Muscle of leg (tissue), 11 donors: ENCODE measurements around the gene CCDC51. TPM values are rescaled to one million over a fixed set of nuclear protein-coding genes. Genes with fewer than 3 reads are reported as not detected.
"Not testable (repeated sequence)": the region's sequence is repeated elsewhere in the genome, so short reads cannot be mapped to it uniquely, and the experiment has no call there.

Experiments used
- DNase-seq: peaks from one replicate; pipeline ENCODE4 v3.0.0; 2013
- H3K27ac ChIP-seq: one replicate; pipeline ENCODE4 v1.5.1; 2013; ENCODE audit warnings: mild to moderate bottlenecking, low read length, control low read depth
- H3K27me3 ChIP-seq: one replicate; pipeline ENCODE4 v1.6.1; 2013; ENCODE audit warnings: low read length; ENCODE audit not compliant: control insufficient read depth, insufficient read depth
- H3K36me3 ChIP-seq: one replicate; pipeline ENCODE4 v1.6.1; 2013; ENCODE audit warnings: low read length; ENCODE audit not compliant: control insufficient read depth, insufficient read depth
- H3K4me1 ChIP-seq: one replicate; pipeline ENCODE4 v1.6.1; 2013; ENCODE audit warnings: low read length; ENCODE audit not compliant: control insufficient read depth, insufficient read depth
- H3K4me3 ChIP-seq: one replicate; pipeline ENCODE4 v1.5.1; 2013; ENCODE audit warnings: low read length, control low read depth
- H3K9me3 ChIP-seq: replicated peaks from 2 replicates; pipeline ENCODE4 v1.6.1; 2013; ENCODE audit warnings: low read depth, low read length; ENCODE audit not compliant: control insufficient read depth
- WGBS: methylation state at CpG from one replicate; pipeline ENCODE4 v1.1.5; 2013; ENCODE audit warnings: missing lambda C conversion rate; ENCODE audit not compliant: insufficient coverage; 5-methylcytosine and 5-hydroxymethylcytosine counted together
- polyA plus RNA-seq, 8 donors: library from polyadenylated mRNA; unstranded; fragments of 120-200 nt; gene quantifications; one replicate each; pipeline versions ENCODE4 v1.2.1 to v1.2.3, GENCODE V29; 2013; ENCODE audit warnings: inconsistent platforms in 1 of 8, low replicate concordance in 1 of 8; ENCODE audit not compliant: insufficient read length in 8 of 8, insufficient read depth in 1 of 8
- total RNA-seq: library from RNA; stranded (reverse); fragments of 120-200 nt; gene quantifications from one replicate; pipeline ENCODE4 v1.2.4, GENCODE V29; 2013

Gene CCDC51
- total and polyA plus RNA-seq, 9 donors: 11.2 to 17.9 (median 13.2) TPM

DNA sequence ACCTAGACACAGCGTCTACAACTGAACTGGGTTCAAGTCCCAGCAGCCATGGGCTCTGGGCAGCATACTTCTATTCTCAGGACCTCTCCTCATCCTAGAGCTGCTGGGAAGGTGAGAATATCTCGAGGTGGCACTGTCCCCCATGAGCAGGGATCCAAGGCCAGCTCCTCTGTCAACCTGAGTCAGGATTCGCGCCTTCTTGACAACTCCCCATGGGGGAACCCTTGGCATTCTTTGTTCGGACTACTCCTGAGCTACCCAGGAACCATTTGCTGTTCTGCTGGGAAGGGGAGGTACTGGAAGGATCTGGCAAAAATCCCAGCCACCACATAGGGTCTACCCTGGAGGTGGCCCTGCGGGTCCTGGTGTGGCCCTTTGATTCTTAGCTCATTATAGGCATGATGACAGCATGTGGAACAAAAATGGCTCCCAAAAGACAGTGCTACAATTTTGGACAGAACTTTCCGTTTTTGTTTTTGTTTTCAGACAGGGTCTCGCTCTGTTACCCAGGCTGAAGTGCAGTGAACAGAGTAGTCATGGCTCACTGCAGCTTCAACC is 32.3 kb downstream of the CCDC51 start:
- H3K4me3 ChIP-seq: no peak overlapping the region
- DNase-seq: peak; percentile 3
- no peak overlapping the region for H3K27ac ChIP-seq
- no peaks in the 10 kb centered on the region for H3K9me3 ChIP-seq
- WGBS: 80% methylated on average over 4 of the region's 8 CpGs
- H3K36me3 ChIP-seq: peaks cover 69% of the 10 kb centered on the region
- no peaks in the 10 kb centered on the region for H3K27me3 ChIP-seq
- H3K4me1 ChIP-seq: no peaks in the 10 kb centered on the region

DNA sequence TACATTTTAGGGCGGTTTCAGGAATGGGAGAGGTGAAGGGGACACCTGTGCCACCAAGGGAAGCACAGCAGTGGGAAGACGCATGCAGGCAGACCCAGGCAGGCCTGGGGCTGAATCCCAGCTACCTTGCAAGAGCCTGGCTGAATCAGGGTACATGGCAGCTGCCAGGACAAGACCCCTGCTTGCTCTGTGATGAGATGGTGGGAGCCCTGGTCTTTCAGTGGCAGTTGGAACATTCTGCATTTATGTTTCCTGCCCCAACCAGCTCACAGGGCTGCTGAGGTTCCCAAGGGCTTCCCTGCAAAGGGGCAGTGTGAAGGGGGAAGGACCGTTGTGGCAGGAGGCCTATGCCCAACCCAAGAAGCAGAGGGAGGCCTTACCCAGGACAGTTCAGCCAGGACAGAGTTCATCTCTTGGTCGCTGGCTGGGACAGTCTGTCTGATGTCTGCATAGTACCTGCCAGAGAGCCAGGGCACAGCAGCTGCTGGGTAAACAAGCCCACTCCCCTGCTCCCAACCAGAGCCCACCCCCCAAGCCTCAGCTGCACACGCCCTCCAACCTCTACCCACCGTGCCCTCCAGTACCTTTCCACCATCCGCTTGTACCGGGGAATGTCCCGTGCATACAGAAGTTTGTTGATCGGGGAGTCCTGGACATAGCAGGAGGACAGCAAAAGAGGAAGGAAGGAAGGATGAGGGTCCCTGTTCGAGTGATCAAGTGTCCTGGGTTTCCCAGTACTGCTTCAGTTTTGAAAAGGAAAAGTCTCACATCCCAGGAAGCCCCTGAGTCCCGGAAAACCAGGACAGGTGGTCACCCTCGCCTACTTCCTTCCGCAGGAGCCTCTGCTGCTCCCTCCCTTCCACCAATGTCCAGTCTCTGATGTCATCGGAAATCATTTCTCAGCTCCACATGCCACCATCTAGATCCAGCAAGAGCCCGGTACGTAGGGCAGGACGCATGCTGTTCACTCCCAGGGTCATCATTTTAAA is 33.2 kb downstream of the CCDC51 start:
- no peaks in the 10 kb centered on the region for H3K27me3 ChIP-seq
- WGBS: 82% methylated on average over 14 of the region's 18 CpGs
- H3K4me1 ChIP-seq: no peaks in the 10 kb centered on the region
- peak; percentile 0 for DNase-seq
- H3K4me3 ChIP-seq: no peak overlapping the region
- H3K27ac ChIP-seq: no peak overlapping the region
- H3K9me3 ChIP-seq: no peaks in the 10 kb centered on the region
- H3K36me3 ChIP-seq: peaks cover 62% of the 10 kb centered on the region

DNA sequence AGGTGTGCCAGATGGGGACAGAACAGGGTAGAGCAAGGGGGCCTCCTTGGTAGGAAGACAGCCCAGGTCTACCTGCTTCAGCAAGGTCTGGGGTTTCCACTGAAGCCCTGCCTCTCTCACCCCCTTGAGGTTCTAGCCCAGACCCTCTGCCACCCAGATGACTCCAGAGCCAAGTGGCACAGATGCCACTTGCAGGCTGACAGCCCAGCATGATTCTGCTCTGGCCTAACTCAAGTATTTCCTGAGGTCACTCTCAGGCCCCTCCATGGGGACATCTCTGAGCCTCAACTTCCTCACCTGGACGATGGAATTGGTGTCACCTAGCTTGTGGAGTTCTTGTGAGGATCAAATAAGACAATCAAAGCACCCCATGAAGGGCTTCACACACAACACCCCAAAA is 33.9 kb downstream of the CCDC51 start:
- Histone ChIP-seq H3K27ac (no peak overlapping the region), H3K4me1 (no peaks in the 10 kb centered on the region), H3K4me3 (no peak overlapping the region), H3K27me3 (no peaks in the 10 kb centered on the region), H3K36me3 (peaks cover 54% of the 10 kb centered on the region), H3K9me3 (no peaks in the 10 kb centered on the region)
- no peak for DNase-seq
- no CpG with 5 or more reads among the region's 1 CpG for WGBS

DNA sequence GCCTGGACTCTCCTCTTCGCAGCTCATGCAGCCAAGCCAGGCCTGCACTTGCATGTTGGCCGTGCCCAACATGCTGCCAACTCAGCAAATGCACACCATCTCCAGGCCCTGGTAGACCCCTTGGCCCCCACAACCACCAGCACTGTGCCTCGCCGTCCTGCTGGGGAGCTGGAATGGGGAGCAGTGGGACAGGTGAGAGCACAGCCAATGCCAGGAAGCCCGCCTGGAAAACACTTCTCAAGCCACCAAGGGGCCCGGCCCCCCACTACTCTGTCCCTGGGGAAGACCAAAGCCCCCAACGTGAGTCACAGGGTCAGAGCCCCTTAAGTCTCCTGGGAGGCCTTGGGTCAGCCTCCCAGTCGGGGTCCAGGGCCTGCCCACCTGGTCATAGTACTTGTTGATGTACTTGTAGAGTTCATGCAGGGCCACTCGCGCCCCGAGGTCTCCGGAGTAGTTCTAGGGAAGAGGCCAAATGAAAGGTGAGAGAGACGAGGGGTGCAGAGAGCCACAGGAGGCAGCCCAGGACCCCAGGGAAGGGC is 34.5 kb downstream of the CCDC51 start:
- H3K4me1 ChIP-seq: no peaks in the 10 kb centered on the region
- H3K36me3 ChIP-seq: peaks cover 49% of the 10 kb centered on the region
- 86% methylated on average over 8 of the region's 13 CpGs for WGBS
- DNase-seq: peak; percentile 1
- no peaks in the 10 kb centered on the region for H3K9me3 ChIP-seq
- no peaks in the 10 kb centered on the region for H3K27me3 ChIP-seq
- H3K27ac ChIP-seq: no peak overlapping the region
- H3K4me3 ChIP-seq: no peak overlapping the region

DNA sequence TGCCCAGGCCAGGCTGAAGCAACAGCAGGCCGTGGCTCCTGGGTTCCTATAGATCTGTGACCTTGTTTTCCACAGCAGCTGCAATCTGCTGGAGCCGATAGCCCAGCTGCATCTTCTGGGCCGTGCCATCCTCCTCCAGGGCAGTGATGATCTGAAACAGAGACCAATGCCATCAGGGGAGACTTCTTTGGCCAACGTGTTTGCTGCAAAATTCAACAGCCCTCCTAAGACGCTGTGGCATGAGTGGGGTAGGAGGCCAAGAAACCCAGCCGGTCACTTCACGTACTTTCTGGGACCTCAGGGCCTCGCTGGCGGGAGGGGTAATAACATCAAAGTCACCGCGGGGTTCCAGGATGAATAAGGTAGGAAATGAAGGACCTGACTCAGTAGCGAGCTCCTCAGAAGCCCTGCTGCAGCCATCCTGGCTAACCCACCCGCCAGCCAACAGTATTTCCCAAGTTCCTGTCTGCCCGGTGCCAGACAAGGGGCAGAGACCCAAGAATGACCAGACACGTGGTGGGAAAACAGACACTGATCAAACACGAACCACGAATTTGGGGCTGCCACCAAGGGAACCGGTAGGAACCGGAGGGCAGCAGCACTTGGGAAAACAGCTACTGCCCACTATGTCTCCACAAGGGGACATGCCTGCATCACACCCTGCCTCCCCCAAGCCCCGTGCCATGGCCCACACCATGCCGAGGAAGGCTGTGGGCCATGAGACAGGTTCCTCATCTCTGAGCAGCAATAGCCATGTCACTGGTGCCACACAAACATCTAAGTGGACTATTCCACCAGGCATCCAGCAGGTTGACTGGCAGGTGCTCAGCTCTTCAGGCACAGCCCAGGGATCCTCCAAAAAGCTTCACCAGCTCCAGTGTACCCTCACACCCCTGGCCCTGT is 35.2 kb downstream of the CCDC51 start:
- peak; percentile 0 for DNase-seq
- Histone ChIP-seq H3K27ac (no peak overlapping the region), H3K4me1 (no peaks in the 10 kb centered on the region), H3K4me3 (no peak overlapping the region), H3K36me3 (peaks cover 42% of the 10 kb centered on the region), H3K27me3 (no peaks in the 10 kb centered on the region), H3K9me3 (no peaks in the 10 kb centered on the region)
- WGBS: 89% methylated on average over 20 of the region's 21 CpGs

DNA sequence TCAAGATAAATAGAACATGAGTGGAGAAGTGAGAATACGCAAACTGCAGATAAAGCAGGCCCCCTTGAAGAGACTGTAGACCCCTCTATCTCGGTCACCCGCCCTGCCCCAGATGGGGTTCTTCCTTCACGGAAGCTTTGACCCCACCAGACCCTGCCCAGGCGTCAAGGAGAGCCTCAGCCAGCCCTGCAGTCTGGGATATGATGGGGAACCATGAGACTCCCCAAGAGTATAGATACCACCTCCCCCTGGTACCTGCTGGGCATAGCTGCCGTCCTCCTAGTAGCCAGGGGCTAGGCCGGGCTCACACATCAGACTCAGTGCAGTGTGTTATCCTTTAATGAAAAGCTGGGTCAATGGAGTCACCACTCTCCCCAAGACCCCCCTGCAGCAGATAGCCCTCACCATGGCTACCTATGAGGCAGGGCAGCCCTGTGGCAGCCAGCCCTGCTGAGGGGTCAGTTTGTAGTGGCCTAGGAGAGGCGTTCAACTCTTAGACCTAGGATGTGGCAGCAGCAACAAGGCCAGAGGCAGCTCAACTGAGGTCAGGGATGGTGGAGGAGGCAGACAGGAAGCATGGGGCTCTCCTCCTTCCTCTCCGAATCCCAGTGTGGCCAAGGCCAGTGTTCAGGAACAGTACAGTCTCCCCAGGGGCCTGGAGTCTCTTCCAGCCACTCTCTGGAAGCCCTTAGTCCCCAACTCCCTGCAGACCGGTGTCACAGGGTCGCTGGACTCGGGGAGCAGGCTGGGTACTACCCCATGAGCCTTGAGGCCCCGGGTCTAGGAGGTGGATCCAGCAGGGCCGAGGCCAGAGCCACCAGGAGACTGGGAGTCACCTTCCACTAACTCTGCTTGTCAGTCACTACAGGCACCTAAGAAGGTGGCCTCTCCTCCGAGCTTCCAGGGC is 36.1 kb downstream of the CCDC51 start:
- H3K36me3 ChIP-seq: peaks cover 34% of the 10 kb centered on the region
- H3K27ac ChIP-seq: no peak overlapping the region
- no peaks in the 10 kb centered on the region for H3K4me1 ChIP-seq
- no peaks in the 10 kb centered on the region for H3K9me3 ChIP-seq
- 84% methylated on average over 7 of the region's 15 CpGs for WGBS
- no peaks in the 10 kb centered on the region for H3K27me3 ChIP-seq
- H3K4me3 ChIP-seq: no peak overlapping the region
- DNase-seq: peak; percentile 0

DNA sequence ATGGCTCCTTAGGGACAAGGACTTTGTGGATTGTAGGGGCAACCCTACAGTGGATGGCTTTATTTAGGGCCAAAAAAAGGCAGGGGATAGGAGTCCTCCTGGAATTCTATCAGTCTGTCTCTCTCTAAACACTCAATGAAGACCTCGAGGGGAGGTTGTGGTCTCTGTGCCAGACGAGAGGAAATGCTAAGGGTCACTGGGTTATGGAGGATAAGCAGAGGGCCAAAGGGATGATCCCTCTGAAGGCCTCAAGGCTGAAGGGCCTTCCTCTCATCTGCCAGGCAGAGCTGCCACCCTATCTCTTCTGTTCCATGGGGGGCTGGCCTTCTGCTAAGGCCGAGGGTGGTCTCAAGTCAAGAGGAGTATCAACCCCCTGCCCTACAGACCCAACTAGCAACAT is 37.0 kb downstream of the CCDC51 start:
- no peaks in the 10 kb centered on the region for H3K27me3 ChIP-seq
- H3K9me3 ChIP-seq: no peaks in the 10 kb centered on the region

DNA sequence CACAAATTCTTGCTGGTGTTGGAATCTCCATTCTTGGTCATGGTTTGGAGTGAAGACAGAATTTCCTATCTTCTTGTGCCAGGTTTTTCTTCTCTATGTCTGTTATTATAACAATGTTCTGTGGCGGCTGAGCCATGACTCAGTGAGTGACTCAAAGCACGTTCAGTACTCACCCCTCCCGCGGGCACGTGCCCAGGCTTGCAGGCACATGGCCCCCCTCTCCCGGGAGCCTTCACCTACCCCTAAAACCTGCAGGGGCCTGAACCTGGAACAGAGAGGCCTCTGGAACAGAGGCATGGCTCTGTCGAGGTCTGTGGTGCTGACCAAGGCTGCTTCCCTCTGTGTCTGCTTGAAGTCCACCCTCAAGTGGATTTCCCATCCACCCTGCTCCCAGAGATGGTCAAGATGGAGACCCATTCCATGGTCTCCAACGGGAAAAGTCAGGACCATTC is 37.6 kb downstream of the CCDC51 start:
- Histone ChIP-seq H3K9me3 (no peaks in the 10 kb centered on the region), H3K4me3 (no peak overlapping the region), H3K27ac (no peak overlapping the region), H3K36me3 (peaks cover 30% of the 10 kb centered on the region), H3K27me3 (no peaks in the 10 kb centered on the region), H3K4me1 (no peaks in the 10 kb centered on the region)
- WGBS: 71% methylated on average over 7 of the region's 8 CpGs
- DNase-seq: peak; percentile 54

More for the DNA sequence above, 37.0 kb downstream of the CCDC51 start:
- WGBS: 80% methylated on average over 1 of the region's 3 CpGs
- peak; percentile 0 for DNase-seq
- H3K36me3 ChIP-seq: peaks cover 30% of the 10 kb centered on the region
- H3K27ac ChIP-seq: no peak overlapping the region
- H3K4me3 ChIP-seq: no peak overlapping the region
- no peaks in the 10 kb centered on the region for H3K4me1 ChIP-seq

DNA sequence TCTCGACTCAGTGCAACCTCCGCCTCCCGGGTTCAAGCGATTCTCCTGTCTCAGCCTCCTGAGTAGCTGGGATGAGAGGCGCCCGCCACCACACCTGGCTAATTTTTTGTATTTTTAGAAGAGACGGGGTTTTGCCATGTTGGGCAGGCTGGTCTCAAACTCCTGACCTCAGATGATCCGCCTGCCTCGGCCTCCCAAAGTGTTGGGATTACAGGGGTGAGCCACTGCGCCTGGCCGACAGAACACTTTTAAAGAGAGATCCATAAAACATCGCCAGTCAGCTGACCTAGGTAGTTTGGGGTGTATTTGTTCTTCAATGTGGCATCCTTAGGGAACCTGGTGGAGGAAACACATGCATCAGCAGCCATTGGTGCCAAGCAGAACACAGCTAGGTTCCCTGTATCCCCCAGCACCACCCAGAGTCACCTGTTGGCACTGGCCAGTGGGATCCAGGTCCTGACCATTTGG is 38.5 kb downstream of the CCDC51 start:
- not testable (repeated sequence) for H3K9me3 ChIP-seq, DNase-seq, H3K27ac ChIP-seq, H3K4me3 ChIP-seq, H3K4me1 ChIP-seq, H3K27me3 ChIP-seq
- WGBS: 90% methylated on average over 8 of the region's 12 CpGs
- peaks cover 25% of the 10 kb centered on the region for H3K36me3 ChIP-seq
